Esophagus muscularis mucosa (tissue), 2 donors: ENCODE measurements around the gene CLDN7.

ENCODE experiments used
- POLR2A ChIP-seq: fragments of 450-650 bp; IDR thresholded peaks from one replicate; pipeline ENCODE4 v1.6.1; 2017; ENCODE audit warnings: antibody characterized with exemption, moderate library complexity, mild to moderate bottlenecking, low read depth
- POLR2AphosphoS5 ChIP-seq, 2 donors: sonication (generic); formaldehyde crosslinking; IDR thresholded peaks; one replicate each; pipeline ENCODE4 v1.6.1; 2017; ENCODE audit warnings: antibody characterized with exemption in 2 of 2

- TF ChIP-seq POLR2AphosphoS5 (IDR thresholded peaks at IDR 0.05) = no peak
- TF ChIP-seq POLR2A = no peak
Measured at GRCh38 chr17:7218166-7218565, 44.1 kb downstream of the CLDN7 start.
